CD4-positive, CD25-positive, alpha-beta regulatory T cell (primary cell): ENCODE results near the gene WDR37. TPM values are rescaled to one million over a fixed set of nuclear protein-coding genes. Genes with fewer than 3 reads are reported as not detected.

Experiments
- ATAC-seq, 2 donors: fragments of 150-1000 bp; cut with Tn5 transposase; one replicate each; pipeline ENCODE4 v1.10.0; 2021; ENCODE audit warnings: low read depth in 2 of 2, moderate number of reproducible peaks in 2 of 2, moderate library complexity in 1 of 2
- DNase-seq, 3 donors: peaks; one replicate each; pipeline versions ENCODE4 v3.0.0 to v3.0.0-alpha.2; 2012 to 2022; ENCODE audit warnings: mixed read lengths in 1 of 3
- H3K27ac ChIP-seq: one replicate; pipeline ENCODE4 v1.7.0; 2013; ENCODE audit warnings: mild to moderate bottlenecking, low read length; ENCODE audit not compliant: insufficient read depth, poor library complexity, severe bottlenecking
- H3K27me3 ChIP-seq: one replicate; pipeline ENCODE4 v1.7.0; 2013; ENCODE audit warnings: low read length; ENCODE audit not compliant: control insufficient read depth, insufficient read depth
- H3K36me3 ChIP-seq: one replicate; pipeline ENCODE4 v1.7.0; 2013; ENCODE audit warnings: mild to moderate bottlenecking, low read length, moderate library complexity; ENCODE audit not compliant: control insufficient read depth, insufficient read depth
- H3K4me1 ChIP-seq: 2 replicates; pipeline ENCODE4 v1.7.0; 2013; ENCODE audit warnings: mild to moderate bottlenecking, low read length; ENCODE audit not compliant: insufficient read depth, control insufficient read depth, poor library complexity, severe bottlenecking
- H3K4me3 ChIP-seq: one replicate; pipeline ENCODE4 v1.7.0; 2013; ENCODE audit warnings: low read depth, mild to moderate bottlenecking, low read length, moderate library complexity
- H3K9me3 ChIP-seq, 2 experiments: 1 replicate in 1 of 2; 2 replicates in 1 of 2; pipeline ENCODE4 v1.7.0; 2013; ENCODE audit warnings: low read length in 2 of 2, mild to moderate bottlenecking in 1 of 2, moderate library complexity in 1 of 2; ENCODE audit not compliant: control insufficient read depth in 2 of 2
- H3K27ac Mint-ChIP-seq, 3 donors: one replicate each; pipeline ENCODE4 v1.8.0; 2020 to 2022; ENCODE audit warnings: mild to moderate bottlenecking in 3 of 3, mixed read lengths in 3 of 3, moderate library complexity in 2 of 3
- H3K27me3 Mint-ChIP-seq: one replicate; pipeline ENCODE4 v1.8.0; 2022; ENCODE audit warnings: mild to moderate bottlenecking, mixed read lengths
- H3K36me3 Mint-ChIP-seq: one replicate; pipeline ENCODE4 v1.8.0; 2020; ENCODE audit warnings: mixed read lengths
- H3K4me1 Mint-ChIP-seq, 4 donors: one replicate each; pipeline ENCODE4 v1.8.0; 2020 to 2022; ENCODE audit warnings: mixed read lengths in 4 of 4, mild to moderate bottlenecking in 1 of 4
- H3K4me3 Mint-ChIP-seq, 4 donors: one replicate each; pipeline ENCODE4 v1.8.0; 2020 to 2022; ENCODE audit warnings: mild to moderate bottlenecking in 4 of 4, mixed read lengths in 4 of 4, moderate library complexity in 3 of 4
- H3K9me3 Mint-ChIP-seq, 7 donors: one replicate each; pipeline ENCODE4 v1.8.0; 2020 to 2022; ENCODE audit warnings: mixed read lengths in 7 of 7, mild to moderate bottlenecking in 3 of 7, moderate library complexity in 2 of 7
- polyA plus RNA-seq, 4 donors: library from polyadenylated mRNA; unstranded; fragments of 300-500 nt; fragmentation: Illumina TruSeq; gene quantifications; one replicate each; pipeline ENCODE4 v1.2.3, GENCODE V29; 2021
- total RNA-seq: library from RNA; stranded (reverse); gene quantifications from one replicate; pipeline ENCODE4 v1.2.3, GENCODE V29; 2022

The WDR37 gene
- total and polyA plus RNA-seq, 5 donors from 2014 or later = 10.6 to 31.6 (median 12.8) TPM

DNA sequence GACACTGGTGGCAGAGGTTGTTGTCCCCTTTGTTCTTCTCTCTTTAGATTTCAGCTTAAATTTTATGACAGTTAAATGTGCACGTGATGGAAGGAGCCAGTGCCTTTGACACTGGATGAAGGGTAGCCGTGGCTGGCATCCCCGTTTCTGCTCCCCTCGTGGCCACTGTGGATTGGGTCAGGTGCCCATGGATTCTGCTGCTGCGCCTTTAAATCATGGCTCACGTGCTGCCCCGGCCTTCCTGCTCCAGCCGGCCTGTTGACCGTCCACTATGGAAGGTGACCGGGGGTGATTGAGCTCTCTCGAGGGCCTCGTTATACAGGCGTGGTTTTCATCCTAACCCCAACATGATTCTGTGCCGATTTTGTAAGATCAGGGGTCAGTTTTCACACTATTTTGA lies 34.5 kb downstream of the WDR37 start:
- Mint-ChIP-seq H3K9me3 (no peaks in the 10 kb centered on the region), H3K4me3 (no peak overlapping the region), H3K27ac (no peak overlapping the region), H3K36me3 (peaks cover 29% of the 10 kb centered on the region), H3K27me3 (no peaks in the 10 kb centered on the region), H3K4me1 (peaks cover 0 to 8% (median 5%) of the 10 kb centered on the region in 4 donors)
- ATAC-seq = no peak
- Histone ChIP-seq H3K4me3 (no peak overlapping the region), H3K9me3 (no peaks in the 10 kb centered on the region), H3K27ac (no peak overlapping the region), H3K36me3 (peaks cover 89% of the 10 kb centered on the region), H3K27me3 (no peaks in the 10 kb centered on the region), H3K4me1 (no peaks in the 10 kb centered on the region)
- no peak for DNase-seq

DNA sequence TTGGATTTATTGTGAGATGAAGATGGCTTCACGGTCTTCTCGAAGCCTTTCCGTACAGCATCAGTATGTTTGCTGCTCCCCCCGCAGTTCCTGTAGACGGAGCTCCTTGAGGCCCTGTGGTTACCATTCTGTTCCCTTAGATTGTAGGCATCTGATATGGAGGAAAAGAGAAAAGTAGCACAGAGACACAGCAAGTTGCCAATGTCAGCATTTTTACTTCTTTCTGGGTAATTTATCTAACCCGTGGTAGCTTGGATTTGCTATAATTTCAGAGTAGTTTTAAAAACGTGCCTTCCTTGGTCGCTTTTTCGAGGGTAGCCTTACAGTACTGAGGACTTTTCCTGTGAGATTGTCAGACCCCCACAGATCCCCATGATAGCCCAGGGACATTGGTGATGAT lies 37.5 kb downstream of the WDR37 start:
- Histone ChIP-seq H3K27ac (no peak overlapping the region), H3K4me3 (no peak overlapping the region), H3K4me1 (no peaks in the 10 kb centered on the region), H3K27me3 (no peaks in the 10 kb centered on the region), H3K9me3 (no peaks in the 10 kb centered on the region), H3K36me3 (peaks cover 87% of the 10 kb centered on the region)
- Mint-ChIP-seq H3K4me1 (no peaks in the 10 kb centered on the region), H3K9me3 (no peaks in the 10 kb centered on the region), H3K27ac (no peak overlapping the region), H3K27me3 (no peaks in the 10 kb centered on the region), H3K4me3 (no peak overlapping the region), H3K36me3 (peaks cover 16% of the 10 kb centered on the region)
- DNase-seq = no peak
- no peak for ATAC-seq

GRCh38 chr10:1094112-1095057 lies 38.2 kb downstream of the WDR37 start:
- no peak for ATAC-seq
- H3K9me3 ChIP-seq = no peaks in the 10 kb centered on the region
- H3K27ac ChIP-seq = no peak overlapping the region
- H3K4me3 Mint-ChIP-seq = no peak overlapping the region
- H3K4me1 ChIP-seq = no peaks in the 10 kb centered on the region
- peaks cover 0 to 1% (median under 1%) of the 10 kb centered on the region in 4 donors for H3K4me1 Mint-ChIP-seq
- peak in 1 of 3 donors; percentile 20 for DNase-seq
- peaks cover 20% of the 10 kb centered on the region for H3K36me3 Mint-ChIP-seq
- peaks cover 87% of the 10 kb centered on the region for H3K36me3 ChIP-seq
- no peaks in the 10 kb centered on the region for H3K27me3 ChIP-seq
- H3K27me3 Mint-ChIP-seq = no peaks in the 10 kb centered on the region
- no peak overlapping the region for H3K4me3 ChIP-seq
- no peaks in the 10 kb centered on the region for H3K9me3 Mint-ChIP-seq
- no peak overlapping the region for H3K27ac Mint-ChIP-seq

DNA sequence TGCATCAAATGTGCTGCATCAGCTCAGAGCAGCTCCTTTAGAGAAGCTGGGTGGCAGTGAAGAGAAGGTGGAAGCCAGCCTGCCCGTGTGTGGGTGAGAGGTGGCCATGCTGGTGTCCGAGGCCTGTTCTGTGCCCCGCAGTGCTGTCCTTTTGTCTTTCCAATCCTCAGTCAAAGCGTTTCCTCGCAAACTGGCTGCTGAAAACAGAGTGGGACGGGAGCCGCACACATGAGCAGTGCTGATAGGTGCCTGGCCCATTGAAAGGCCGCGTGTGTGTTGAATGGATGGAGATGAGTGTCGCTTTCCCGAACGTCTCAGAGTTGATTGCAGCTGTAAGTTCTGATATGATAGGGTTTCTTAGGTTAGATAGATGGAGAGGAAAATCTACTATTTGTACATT lies 39.3 kb downstream of the WDR37 start:
- Mint-ChIP-seq H3K4me3 (no peak overlapping the region), H3K9me3 (no peaks in the 10 kb centered on the region), H3K27ac (no peak overlapping the region), H3K4me1 (peaks cover 0 to 5% (median 3%) of the 10 kb centered on the region in 4 donors), H3K27me3 (no peaks in the 10 kb centered on the region), H3K36me3 (peaks cover 16% of the 10 kb centered on the region)
- ATAC-seq (no peak), DNase-seq (no peak)
- Histone ChIP-seq H3K27me3 (no peaks in the 10 kb centered on the region), H3K4me1 (no peaks in the 10 kb centered on the region), H3K36me3 (peaks cover 87% of the 10 kb centered on the region), H3K9me3 (no peaks in the 10 kb centered on the region), H3K27ac (no peak overlapping the region), H3K4me3 (no peak overlapping the region)

DNA sequence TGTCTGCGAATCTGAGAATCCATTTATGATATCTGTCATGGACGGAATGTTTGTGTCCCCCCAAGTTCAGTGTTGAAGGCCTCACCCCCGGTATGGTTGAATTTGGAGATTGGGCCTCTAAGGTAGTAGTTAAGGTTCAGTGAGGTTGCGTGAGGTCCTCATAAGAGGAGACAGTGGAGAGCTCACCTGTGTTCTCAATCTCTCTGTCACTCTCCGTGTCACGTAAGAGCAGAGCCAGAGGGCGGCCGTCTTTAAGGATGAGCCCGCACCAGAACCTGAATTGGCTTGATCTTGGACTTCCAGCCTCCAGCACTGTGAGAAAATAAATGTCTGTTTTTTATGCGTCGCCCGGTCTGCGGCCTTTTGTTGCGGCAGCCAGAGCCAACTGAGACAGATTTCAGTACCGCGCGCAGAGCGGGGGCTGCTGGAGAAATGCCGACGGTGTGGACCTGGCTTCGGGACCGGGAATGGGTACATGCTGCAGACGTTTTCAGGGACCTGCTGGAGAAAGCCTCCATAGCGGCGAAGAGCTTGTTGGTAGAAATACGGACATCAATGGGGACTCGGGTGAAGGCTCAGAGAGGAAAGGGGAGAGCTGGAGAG lies 40.2 kb downstream of the WDR37 start:
- no peaks in the 10 kb centered on the region for H3K9me3 Mint-ChIP-seq
- Histone ChIP-seq H3K4me1 (no peaks in the 10 kb centered on the region), H3K36me3 (peaks cover 85% of the 10 kb centered on the region), H3K4me3 (no peak overlapping the region), H3K27ac (no peak overlapping the region), H3K9me3 (no peaks in the 10 kb centered on the region), H3K27me3 (no peaks in the 10 kb centered on the region)
- peaks cover 0 to 5% (median 3%) of the 10 kb centered on the region in 4 donors for H3K4me1 Mint-ChIP-seq
- no peak overlapping the region for H3K4me3 Mint-ChIP-seq
- DNase-seq (no peak), ATAC-seq (no peak)
- H3K36me3 Mint-ChIP-seq = peaks cover 19% of the 10 kb centered on the region
- no peaks in the 10 kb centered on the region for H3K27me3 Mint-ChIP-seq
- H3K27ac Mint-ChIP-seq = no peak overlapping the region

DNA sequence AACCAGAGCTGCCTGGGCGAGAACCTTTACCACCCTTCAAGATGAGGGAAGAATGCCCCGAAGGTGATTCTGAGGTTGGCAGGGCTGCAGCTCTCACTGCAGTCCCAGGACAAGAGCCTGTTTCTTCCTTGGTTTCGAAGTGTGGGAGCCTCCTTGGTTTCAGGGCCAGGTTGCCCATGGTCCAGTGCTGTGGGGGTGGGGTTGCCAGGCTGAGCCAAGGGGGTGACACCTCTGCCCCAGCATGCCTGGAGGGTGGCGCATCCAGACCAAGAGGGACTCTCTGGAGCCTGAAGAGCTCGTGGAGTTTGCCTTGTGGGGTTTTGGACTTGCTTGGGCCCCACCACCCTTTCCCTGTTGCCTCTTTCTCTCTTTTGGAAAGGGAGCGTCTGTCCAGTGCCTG lies 41.3 kb downstream of the WDR37 start:
- H3K36me3 Mint-ChIP-seq = peaks cover 26% of the 10 kb centered on the region
- H3K27me3 ChIP-seq = no peaks in the 10 kb centered on the region
- ATAC-seq (no peak), DNase-seq (no peak)
- no peaks in the 10 kb centered on the region for H3K27me3 Mint-ChIP-seq
- peaks cover 0 to 11% (median 5%) of the 10 kb centered on the region in 4 donors for H3K4me1 Mint-ChIP-seq
- no peak overlapping the region for H3K27ac ChIP-seq
- no peaks in the 10 kb centered on the region for H3K9me3 ChIP-seq
- H3K27ac Mint-ChIP-seq = peak overlapping the region in 1 of 3 donors; percentile 52
- H3K36me3 ChIP-seq = peaks cover 92% of the 10 kb centered on the region
- H3K4me3 Mint-ChIP-seq = no peak overlapping the region
- H3K4me1 ChIP-seq = no peaks in the 10 kb centered on the region
- H3K4me3 ChIP-seq = no peak overlapping the region
- no peaks in the 10 kb centered on the region for H3K9me3 Mint-ChIP-seq

DNA sequence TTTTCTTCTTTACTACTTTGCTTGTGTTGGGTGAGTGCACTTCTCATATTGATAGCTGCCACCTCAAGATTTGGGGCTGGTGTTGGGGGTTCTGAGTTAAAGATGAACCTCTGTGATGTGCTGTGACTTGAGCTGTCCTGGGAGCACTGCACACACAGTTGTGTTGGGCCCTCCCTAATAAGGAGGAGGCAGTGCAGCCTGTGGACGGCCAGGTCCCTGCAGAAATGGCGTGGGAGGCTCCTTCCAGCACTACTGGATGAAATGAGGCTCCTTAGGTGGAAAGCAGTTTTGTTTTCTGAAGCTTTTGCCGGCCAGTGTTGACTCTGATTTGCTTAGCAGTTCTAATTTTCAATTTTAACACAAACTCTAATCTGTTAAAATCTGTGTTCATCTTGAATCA lies 44.0 kb downstream of the WDR37 start:
- DNase-seq = no peak
- Mint-ChIP-seq H3K27ac (peak overlapping the region in 2 of 3 donors; percentile 27 to 89), H3K27me3 (no peaks in the 10 kb centered on the region), H3K4me1 (peaks cover 0 to 17% (median 10%) of the 10 kb centered on the region in 4 donors), H3K36me3 (peaks cover 45% of the 10 kb centered on the region), H3K9me3 (no peaks in the 10 kb centered on the region), H3K4me3 (no peak overlapping the region)
- no peaks in the 10 kb centered on the region for H3K27me3 ChIP-seq
- H3K27ac ChIP-seq = no peak overlapping the region
- no peak for ATAC-seq
- no peaks in the 10 kb centered on the region for H3K9me3 ChIP-seq
- H3K36me3 ChIP-seq = peaks cover 90% of the 10 kb centered on the region
- H3K4me1 ChIP-seq = no peaks in the 10 kb centered on the region
- no peak overlapping the region for H3K4me3 ChIP-seq
